ENCODE measurements around the gene HTR3A.

Gene HTR3A

GRCh38 chr11:113977701-113978100 lies 2.8 kb downstream of the HTR3A start:
- no peak overlapping the region for H2AFZ ChIP-seq (ENCODE audit: low read length, unreplicated experiment)
- H3K79me2 ChIP-seq (ENCODE audit: control insufficient read depth, insufficient read depth, low read length, unreplicated experiment): no peaks in the 10 kb centered on the region
- no peak overlapping the region for H3K4me3 ChIP-seq (ENCODE audit: low read depth, low read length)
- peaks cover 7% of the 10 kb centered on the region for H3K4me1 ChIP-seq (ENCODE audit: control insufficient read depth, insufficient read depth, low read length, unreplicated experiment)
- peaks cover 90% of the 10 kb centered on the region for H3K27me3 ChIP-seq (ENCODE audit: insufficient read depth, low read length)
- no peak overlapping the region for H3K27ac ChIP-seq (ENCODE audit: low read depth, low read length)
- no peaks in the 10 kb centered on the region for H3K36me3 ChIP-seq (ENCODE audit: insufficient read depth, low read length)

GRCh38 chr11:113979431-113979830 lies 4.5 kb downstream of the HTR3A start:
- peaks cover 7% of the 10 kb centered on the region for H3K4me1 ChIP-seq (ENCODE audit: control insufficient read depth, insufficient read depth, low read length, unreplicated experiment)

GRCh38 chr11:113980785-113981184 lies 5.9 kb downstream of the HTR3A start:
- Histone ChIP-seq H3K36me3 (ENCODE audit: insufficient read depth, low read length) (no peaks in the 10 kb centered on the region), H3K27me3 (ENCODE audit: insufficient read depth, low read length) (peaks cover 98% of the 10 kb centered on the region), H3K4me3 (ENCODE audit: low read depth, low read length) (no peak overlapping the region), H3K27ac (ENCODE audit: low read depth, low read length) (no peak overlapping the region), H3K4me1 (ENCODE audit: control insufficient read depth, insufficient read depth, low read length, unreplicated experiment) (no peaks in the 10 kb centered on the region), H3K79me2 (ENCODE audit: control insufficient read depth, insufficient read depth, low read length, unreplicated experiment) (no peaks in the 10 kb centered on the region), H2AFZ (ENCODE audit: low read length, unreplicated experiment) (no peak overlapping the region)

More at GRCh38 chr11:113979431-113979830, 4.5 kb downstream of the HTR3A start:
- Histone ChIP-seq H2AFZ (ENCODE audit: low read length, unreplicated experiment) (no peak overlapping the region), H3K79me2 (ENCODE audit: control insufficient read depth, insufficient read depth, low read length, unreplicated experiment) (no peaks in the 10 kb centered on the region), H3K27ac (ENCODE audit: low read depth, low read length) (no peak overlapping the region), H3K4me3 (ENCODE audit: low read depth, low read length) (no peak overlapping the region), H3K27me3 (ENCODE audit: insufficient read depth, low read length) (peaks cover 95% of the 10 kb centered on the region), H3K36me3 (ENCODE audit: insufficient read depth, low read length) (no peaks in the 10 kb centered on the region)

- Histone ChIP-seq H3K79me2 (ENCODE audit: control insufficient read depth, insufficient read depth, low read length, unreplicated experiment) (no peaks in the 10 kb centered on the region), H3K27ac (ENCODE audit: low read depth, low read length) (no peak overlapping the region), H3K36me3 (ENCODE audit: insufficient read depth, low read length) (no peaks in the 10 kb centered on the region), H3K4me3 (ENCODE audit: low read depth, low read length) (no peak overlapping the region), H2AFZ (ENCODE audit: low read length, unreplicated experiment) (no peak overlapping the region), H3K4me1 (ENCODE audit: control insufficient read depth, insufficient read depth, low read length, unreplicated experiment) (no peaks in the 10 kb centered on the region), H3K27me3 (ENCODE audit: insufficient read depth, low read length) (peaks cover 98% of the 10 kb centered on the region)
Measured at GRCh38 chr11:113982306-113982705, 7.4 kb downstream of the HTR3A start.

GRCh38 chr11:113984781-113985180 lies 9.9 kb downstream of the HTR3A start:
- Histone ChIP-seq H3K36me3 (ENCODE audit: insufficient read depth, low read length) (no peaks in the 10 kb centered on the region), H3K4me1 (ENCODE audit: control insufficient read depth, insufficient read depth, low read length, unreplicated experiment) (no peaks in the 10 kb centered on the region), H3K4me3 (ENCODE audit: low read depth, low read length) (no peak overlapping the region), H3K79me2 (ENCODE audit: control insufficient read depth, insufficient read depth, low read length, unreplicated experiment) (no peaks in the 10 kb centered on the region), H3K27ac (ENCODE audit: low read depth, low read length) (no peak overlapping the region), H3K27me3 (ENCODE audit: insufficient read depth, low read length) (peaks cover 97% of the 10 kb centered on the region), H2AFZ (ENCODE audit: low read length, unreplicated experiment) (no peak overlapping the region)

GRCh38 chr11:113985906-113986305 lies 11.0 kb downstream of the HTR3A start:
- no peaks in the 10 kb centered on the region for H3K4me1 ChIP-seq (ENCODE audit: control insufficient read depth, insufficient read depth, low read length, unreplicated experiment)
- H3K79me2 ChIP-seq (ENCODE audit: control insufficient read depth, insufficient read depth, low read length, unreplicated experiment): no peaks in the 10 kb centered on the region
- H3K4me3 ChIP-seq (ENCODE audit: low read depth, low read length): no peak overlapping the region
- no peak overlapping the region for H3K27ac ChIP-seq (ENCODE audit: low read depth, low read length)
- H3K27me3 ChIP-seq (ENCODE audit: insufficient read depth, low read length): peaks cover 91% of the 10 kb centered on the region
- H2AFZ ChIP-seq (ENCODE audit: low read length, unreplicated experiment): no peak overlapping the region
- H3K36me3 ChIP-seq (ENCODE audit: insufficient read depth, low read length): no peaks in the 10 kb centered on the region

- Histone ChIP-seq H3K79me2 (ENCODE audit: control insufficient read depth, insufficient read depth, low read length, unreplicated experiment) (no peaks in the 10 kb centered on the region), H3K4me1 (ENCODE audit: control insufficient read depth, insufficient read depth, low read length, unreplicated experiment) (no peaks in the 10 kb centered on the region), H3K36me3 (ENCODE audit: insufficient read depth, low read length) (no peaks in the 10 kb centered on the region), H3K27me3 (ENCODE audit: insufficient read depth, low read length) (peaks cover 88% of the 10 kb centered on the region), H3K4me3 (ENCODE audit: low read depth, low read length) (no peak overlapping the region), H2AFZ (ENCODE audit: low read length, unreplicated experiment) (no peak overlapping the region), H3K27ac (ENCODE audit: low read depth, low read length) (no peak overlapping the region)
Measured at GRCh38 chr11:113986351-113987140, 11.6 kb downstream of the HTR3A start.

GRCh38 chr11:113989381-113989780 lies 14.5 kb downstream of the HTR3A start:
- Histone ChIP-seq H3K27ac (ENCODE audit: low read depth, low read length) (no peak overlapping the region), H3K4me3 (ENCODE audit: low read depth, low read length) (no peak overlapping the region), H2AFZ (ENCODE audit: low read length, unreplicated experiment) (no peak overlapping the region), H3K36me3 (ENCODE audit: insufficient read depth, low read length) (no peaks in the 10 kb centered on the region), H3K4me1 (ENCODE audit: control insufficient read depth, insufficient read depth, low read length, unreplicated experiment) (no peaks in the 10 kb centered on the region), H3K27me3 (ENCODE audit: insufficient read depth, low read length) (peaks cover 85% of the 10 kb centered on the region), H3K79me2 (ENCODE audit: control insufficient read depth, insufficient read depth, low read length, unreplicated experiment) (no peaks in the 10 kb centered on the region)

- H3K36me3 ChIP-seq (ENCODE audit: insufficient read depth, low read length): no peaks in the 10 kb centered on the region
- no peak overlapping the region for H2AFZ ChIP-seq (ENCODE audit: low read length, unreplicated experiment)
- peaks cover 80% of the 10 kb centered on the region for H3K27me3 ChIP-seq (ENCODE audit: insufficient read depth, low read length)
- H3K4me1 ChIP-seq (ENCODE audit: control insufficient read depth, insufficient read depth, low read length, unreplicated experiment): no peaks in the 10 kb centered on the region
- H3K79me2 ChIP-seq (ENCODE audit: control insufficient read depth, insufficient read depth, low read length, unreplicated experiment): no peaks in the 10 kb centered on the region
- H3K4me3 ChIP-seq (ENCODE audit: low read depth, low read length): no peak overlapping the region
- H3K27ac ChIP-seq (ENCODE audit: low read depth, low read length): no peak overlapping the region
Measured at GRCh38 chr11:113989916-113990315, 15.0 kb downstream of the HTR3A start.

GRCh38 chr11:113991170-113991569 lies 16.3 kb downstream of the HTR3A start:
- Histone ChIP-seq H3K4me1 (ENCODE audit: control insufficient read depth, insufficient read depth, low read length, unreplicated experiment) (no peaks in the 10 kb centered on the region), H3K27me3 (ENCODE audit: insufficient read depth, low read length) (peaks cover 70% of the 10 kb centered on the region), H3K4me3 (ENCODE audit: low read depth, low read length) (no peak overlapping the region), H2AFZ (ENCODE audit: low read length, unreplicated experiment) (no peak overlapping the region), H3K27ac (ENCODE audit: low read depth, low read length) (no peak overlapping the region), H3K79me2 (ENCODE audit: control insufficient read depth, insufficient read depth, low read length, unreplicated experiment) (no peaks in the 10 kb centered on the region), H3K36me3 (ENCODE audit: insufficient read depth, low read length) (no peaks in the 10 kb centered on the region)

GRCh38 chr11:113991718-113992458 lies 17.0 kb downstream of the HTR3A start:
- no peak overlapping the region for H3K4me3 ChIP-seq (ENCODE audit: low read depth, low read length)
- H3K36me3 ChIP-seq (ENCODE audit: insufficient read depth, low read length): no peaks in the 10 kb centered on the region
- no peak overlapping the region for H3K27ac ChIP-seq (ENCODE audit: low read depth, low read length)
- H3K27me3 ChIP-seq (ENCODE audit: insufficient read depth, low read length): peaks cover 70% of the 10 kb centered on the region
- H3K4me1 ChIP-seq (ENCODE audit: control insufficient read depth, insufficient read depth, low read length, unreplicated experiment): no peaks in the 10 kb centered on the region
- no peak overlapping the region for H2AFZ ChIP-seq (ENCODE audit: low read length, unreplicated experiment)
- H3K79me2 ChIP-seq (ENCODE audit: control insufficient read depth, insufficient read depth, low read length, unreplicated experiment): no peaks in the 10 kb centered on the region
